OCI-LY3 (cell line): ENCODE results near the gene ANKRD34C.

ENCODE experiments used
- CTCF ChIP-seq: fragments of 200-600, 300-600 bp; sonication (generic); IDR thresholded peaks from 2 replicates; pipeline ENCODE4 v1.5.1; 2014; ENCODE audit warnings: antibody characterized with exemption, low read length, low read depth
- EZH2phosphoT487 ChIP-seq: fragments of 200-600 bp; shearing (Covaris generic); IDR thresholded peaks from 2 replicates; pipeline ENCODE4 v1.6.1; 2018; ENCODE audit warnings: antibody characterized with exemption, mixed run types, low read depth

GRCh38 chr15:79307251-79307650 lies 24.7 kb downstream of the ANKRD34C start:
- TF ChIP-seq CTCF = no peak
- TF ChIP-seq EZH2phosphoT487 = no peak
